MM.1S (cell line): Measurements from ENCODE around the gene VMP1.

Experiments
- DNase-seq: peaks from one replicate; pipeline ENCODE4 v3.0.0-alpha.2; 2015
- H2AFZ ChIP-seq: fragments of 300-600 bp; sonication (generic); 2 replicates; pipeline ENCODE4 v1.6.0; 2016; ENCODE audit warnings: antibody characterized with exemption, low read length
- H3F3A ChIP-seq: fragments of 300-600 bp; sonication (generic); 2 replicates; pipeline ENCODE4 v1.6.1; 2016; ENCODE audit warnings: mild to moderate bottlenecking, antibody characterized with exemption, low read length, moderate library complexity, mixed read lengths; ENCODE audit not compliant: insufficient read depth
- H3K27ac ChIP-seq: fragments of 300-600 bp; sonication (generic); 2 replicates; pipeline ENCODE4 v1.5.1; 2016; ENCODE audit warnings: mild to moderate bottlenecking, low read length
- H3K27me3 ChIP-seq: fragments of 300-600 bp; sonication (generic); replicated peaks from 2 replicates; pipeline ENCODE4 v1.6.0; 2016; ENCODE audit warnings: low read length; ENCODE audit not compliant: insufficient read depth
- H3K36me3 ChIP-seq: fragments of 300-600 bp; sonication (generic); replicated peaks from 2 replicates; pipeline ENCODE4 v1.6.1; 2016; ENCODE audit warnings: mild to moderate bottlenecking, low read length, mixed read lengths; ENCODE audit not compliant: insufficient read depth
- H3K4me1 ChIP-seq: fragments of 300-600 bp; sonication (generic); 2 replicates; pipeline ENCODE4 v1.6.1; 2016; ENCODE audit warnings: low read length, mixed read lengths
- H3K4me2 ChIP-seq: fragments of 300-600 bp; sonication (generic); 2 replicates; pipeline ENCODE4 v1.6.0; 2016; ENCODE audit warnings: low read depth, low read length
- H3K4me3 ChIP-seq: fragments of 300-600 bp; sonication (generic); 2 replicates; pipeline ENCODE4 v1.5.1; 2016; ENCODE audit warnings: low read length, mixed read lengths
- H3K79me2 ChIP-seq: fragments of 300-600 bp; sonication (generic); 2 replicates; pipeline ENCODE4 v1.6.1; 2016; ENCODE audit warnings: mixed run types, low read length, mixed read lengths
- H3K9ac ChIP-seq: fragments of 300-600 bp; sonication (generic); 2 replicates; pipeline ENCODE4 v1.6.1; 2016; ENCODE audit warnings: low read length, mixed read lengths
- H3K9me2 ChIP-seq: fragments of 300-600 bp; sonication (generic); replicated peaks from 2 replicates; pipeline ENCODE4 v1.6.1; 2016; ENCODE audit warnings: mild to moderate bottlenecking, low read length, mixed read lengths; ENCODE audit not compliant: insufficient read depth
- H3K9me3 ChIP-seq: fragments of 300-600 bp; sonication (generic); replicated peaks from 2 replicates; pipeline ENCODE4 v1.6.1; 2016; ENCODE audit warnings: mild to moderate bottlenecking, low read length, mixed read lengths; ENCODE audit not compliant: insufficient read depth
- H4K20me1 ChIP-seq: fragments of 300-600 bp; sonication (generic); 2 replicates; pipeline ENCODE4 v1.6.1; 2016; ENCODE audit warnings: mild to moderate bottlenecking, low read length, moderate library complexity, mixed read lengths; ENCODE audit not compliant: insufficient read depth
- CTCF ChIP-seq: fragments of 300-600 bp; sonication (generic); IDR thresholded peaks from 2 replicates; pipeline ENCODE4 v1.5.1; 2016; ENCODE audit warnings: antibody characterized with exemption, low read length, mixed read lengths
- EZH2 ChIP-seq: fragments of 300-600 bp; sonication (generic); optimal IDR thresholded peaks from 2 replicates; pipeline ENCODE3; 2017; ENCODE audit warnings: low read depth, mild to moderate bottlenecking, antibody characterized with exemption, low read length, mixed read lengths
- EZH2phosphoT487 ChIP-seq: fragments of 300-600 bp; sonication (generic); IDR thresholded peaks from 2 replicates; pipeline ENCODE4 v1.6.1; 2018; ENCODE audit warnings: antibody characterized with exemption, low read length

The VMP1 gene

GRCh38 chr17:59776577-59776976, 69.1 kb downstream of the VMP1 start:
- no peaks in the 10 kb centered on the region for H3K79me2 ChIP-seq
- no peaks in the 10 kb centered on the region for H3K27me3 ChIP-seq

GRCh38 chr17:59777033-59777432, 69.6 kb downstream of the VMP1 start:
- Histone ChIP-seq H3F3A (no peaks in the 10 kb centered on the region), H4K20me1 (no peaks in the 10 kb centered on the region), H3K36me3 (no peaks in the 10 kb centered on the region; the same call in 1 of the 2 replicates), H2AFZ (no peak overlapping the region), H3K4me3 (no peak overlapping the region), H3K27ac (no peak overlapping the region), H3K27me3 (no peaks in the 10 kb centered on the region), H3K79me2 (no peaks in the 10 kb centered on the region), H3K4me1 (no peaks in the 10 kb centered on the region), H3K9ac (no peak overlapping the region), H3K4me2 (no peak overlapping the region), H3K9me2 (no peaks in the 10 kb centered on the region), H3K9me3 (no peaks in the 10 kb centered on the region)
- DNase-seq, result no peak
- TF ChIP-seq EZH2 (no peak), CTCF (no peak), EZH2phosphoT487 (no peak)

More at GRCh38 chr17:59776577-59776976, 69.1 kb downstream of the VMP1 start:
- H3K4me3 ChIP-seq, result no peak overlapping the region
- no peak overlapping the region for H2AFZ ChIP-seq
- no peaks in the 10 kb centered on the region; the same call in 1 of the 2 replicates for H3K36me3 ChIP-seq
- H3K9ac ChIP-seq, result no peak overlapping the region
- TF ChIP-seq EZH2phosphoT487 (no peak), CTCF (no peak), EZH2 (no peak)
- no peaks in the 10 kb centered on the region for H3F3A ChIP-seq
- H3K9me3 ChIP-seq, result no peaks in the 10 kb centered on the region
- H3K4me1 ChIP-seq, result no peaks in the 10 kb centered on the region
- H3K27ac ChIP-seq, result no peak overlapping the region
- no peak overlapping the region for H3K4me2 ChIP-seq
- DNase-seq, result no peak
- no peaks in the 10 kb centered on the region for H4K20me1 ChIP-seq
- no peaks in the 10 kb centered on the region for H3K9me2 ChIP-seq

GRCh38 chr17:59778996-59779395, 71.5 kb downstream of the VMP1 start:
- no peak for DNase-seq
- no peaks in the 10 kb centered on the region for H3K27me3 ChIP-seq
- H3K36me3 ChIP-seq, result no peaks in the 10 kb centered on the region; the same call in 1 of the 2 replicates
- H3K27ac ChIP-seq, result no peak overlapping the region
- no peaks in the 10 kb centered on the region for H4K20me1 ChIP-seq
- no peak overlapping the region for H2AFZ ChIP-seq
- no peak overlapping the region for H3K4me3 ChIP-seq
- H3K4me1 ChIP-seq, result no peaks in the 10 kb centered on the region
- H3K9me2 ChIP-seq, result no peaks in the 10 kb centered on the region
- no peak overlapping the region for H3K9ac ChIP-seq
- H3K79me2 ChIP-seq, result no peaks in the 10 kb centered on the region
- H3F3A ChIP-seq, result no peaks in the 10 kb centered on the region
- no peaks in the 10 kb centered on the region for H3K9me3 ChIP-seq
- TF ChIP-seq EZH2 (no peak), EZH2phosphoT487 (no peak), CTCF (no peak)
- no peak overlapping the region for H3K4me2 ChIP-seq
